Fibroblast of skin of scalp (primary cell): ENCODE measurements around the gene TMEM212. TPM values are rescaled to one million over a fixed set of nuclear protein-coding genes. Genes with fewer than 3 reads are reported as not detected.
A peak's percentile ranks its signal among the peaks of the same experiment; 100 is the strongest.

Experiments used
- DNase-seq: peaks from one replicate; pipeline ENCODE4 v3.0.0-alpha.2; 2013
- polyA plus RNA-seq, 2 experiments: library from polyadenylated mRNA; unstranded; fragments of 120-200 nt; gene quantifications; one replicate each; pipeline ENCODE4 v1.2.1, GENCODE V29; 2013; ENCODE audit not compliant: insufficient read length in 2 of 2

The TMEM212 gene
- polyA plus RNA-seq (2013, experiment 1 of 2; ENCODE audit: insufficient read length): not detected
- not detected for polyA plus RNA-seq (2013, experiment 2 of 2; ENCODE audit: insufficient read length)

DNA sequence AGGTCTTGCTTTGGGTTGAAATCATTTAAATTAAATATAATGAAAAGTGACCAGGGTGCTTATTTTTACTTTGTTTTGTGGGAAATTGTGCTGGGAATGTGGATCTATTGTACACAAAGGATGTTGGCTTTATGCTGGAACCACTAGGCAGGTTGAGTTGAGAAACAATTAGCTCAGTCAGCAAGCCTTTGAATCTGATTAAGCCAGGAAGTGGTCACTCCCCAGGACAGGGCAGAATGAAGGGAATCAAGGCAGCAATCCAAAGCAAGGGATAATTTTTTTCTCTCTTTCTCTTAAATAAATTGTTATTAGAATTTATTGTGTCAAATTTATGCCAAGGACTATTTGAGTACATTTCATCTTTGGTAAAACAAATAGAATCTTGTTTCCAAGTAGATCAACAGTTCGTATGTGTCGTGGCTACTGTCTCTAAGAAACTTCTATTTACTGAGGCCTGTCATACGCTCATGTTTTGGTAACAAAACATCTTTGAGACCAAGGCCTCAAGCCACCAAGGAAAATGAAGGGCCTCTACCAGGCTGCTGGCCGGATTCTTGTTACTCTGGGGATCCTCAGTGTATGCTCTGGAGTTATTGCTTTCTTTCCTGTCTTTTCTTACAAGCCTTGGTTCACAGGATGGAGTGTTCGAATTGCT is at the start of gene TMEM212:
TMEM212 (plus strand) TSS at position 486 of the 655 bp plus-strand sequence; CDS start at position 521, 35 bp downstream.
- no peak for DNase-seq

- no peak for DNase-seq
Measured at GRCh38 chr3:171796625-171797264, 46.4 kb upstream of the TMEM212 start.

- DNase-seq: no peak
Measured at GRCh38 chr3:171797265-171797679, 45.9 kb upstream of the TMEM212 start.

DNA sequence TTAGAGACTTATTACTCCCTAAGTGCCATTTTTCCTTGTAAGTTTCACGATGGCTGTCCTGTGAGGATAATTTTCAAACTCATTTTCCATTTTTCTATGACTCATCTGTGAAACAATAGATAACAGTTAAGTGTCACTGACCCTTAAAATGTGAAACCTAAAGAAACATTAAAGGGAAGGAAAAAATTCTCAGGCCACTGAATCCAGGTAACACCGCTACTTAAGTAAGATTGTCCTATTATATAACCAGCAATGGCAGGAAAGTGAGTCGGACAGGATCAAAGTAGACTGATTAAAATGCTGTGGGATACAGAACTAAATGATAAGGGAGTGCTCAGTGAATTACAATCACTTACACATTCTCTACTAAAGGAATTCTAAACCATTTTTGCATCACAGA is 45.3 kb upstream of the TMEM212 start:
- DNase-seq: no peak

GRCh38 chr3:171799501-171799900 is 43.6 kb upstream of the TMEM212 start:
- DNase-seq: no peak

DNA sequence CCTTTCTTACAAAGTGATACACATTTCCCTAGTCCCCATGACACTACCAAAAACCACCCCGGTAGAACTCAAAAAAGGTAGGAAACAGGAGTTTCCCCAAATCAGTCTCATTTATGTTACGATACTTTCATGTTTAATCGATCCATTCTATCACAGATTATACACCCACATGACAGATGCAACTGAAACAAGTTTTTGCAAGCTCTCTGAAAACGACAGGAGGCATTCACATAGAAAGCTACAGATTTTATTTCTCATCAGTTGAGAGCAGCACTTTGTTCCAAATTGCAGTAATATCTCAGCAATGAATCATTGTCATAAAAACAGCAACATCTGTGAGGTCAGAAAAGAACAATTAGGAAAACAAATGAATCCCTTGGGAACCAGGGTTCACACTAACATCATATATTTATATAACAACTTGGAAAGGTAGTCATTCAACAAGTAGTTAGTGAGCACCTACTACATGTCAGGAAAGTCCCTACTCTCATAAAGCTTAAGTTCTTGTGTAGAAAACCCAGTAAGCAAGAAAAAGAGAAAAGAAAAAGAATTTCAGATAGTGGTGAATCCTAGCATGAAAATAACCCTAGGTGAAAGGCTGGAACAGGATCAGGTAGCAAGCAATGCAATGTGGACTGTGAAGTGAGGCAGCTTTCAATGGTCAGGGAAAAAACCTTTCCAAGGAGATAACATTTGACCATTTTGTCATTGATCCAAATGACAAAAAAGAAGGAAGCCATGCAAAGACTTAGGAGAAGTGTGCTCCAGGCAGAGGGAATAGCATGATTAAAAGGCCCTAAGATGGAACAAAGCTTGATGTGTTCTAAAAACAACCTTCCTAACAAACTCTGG is 41.2 kb upstream of the TMEM212 start:
- DNase-seq: peak; percentile 86

DNA sequence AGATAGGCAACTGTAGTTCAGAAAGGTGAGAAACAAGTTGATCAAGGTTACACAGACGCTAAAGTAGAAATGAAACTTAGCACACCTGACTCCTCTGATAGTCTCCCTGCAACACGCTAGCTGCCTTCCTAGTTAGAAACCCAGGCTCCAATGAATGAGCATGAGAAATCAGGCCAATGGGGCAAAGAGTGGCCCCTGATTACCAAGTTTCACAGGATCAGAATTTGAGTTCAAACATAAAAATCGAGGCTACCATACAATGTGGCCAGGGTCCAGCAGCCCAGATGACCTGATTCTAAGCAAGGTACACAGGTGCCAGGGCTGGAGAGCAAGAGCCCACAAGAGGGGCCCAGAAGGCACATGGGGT is 40.6 kb upstream of the TMEM212 start:
- DNase-seq: no peak

DNA sequence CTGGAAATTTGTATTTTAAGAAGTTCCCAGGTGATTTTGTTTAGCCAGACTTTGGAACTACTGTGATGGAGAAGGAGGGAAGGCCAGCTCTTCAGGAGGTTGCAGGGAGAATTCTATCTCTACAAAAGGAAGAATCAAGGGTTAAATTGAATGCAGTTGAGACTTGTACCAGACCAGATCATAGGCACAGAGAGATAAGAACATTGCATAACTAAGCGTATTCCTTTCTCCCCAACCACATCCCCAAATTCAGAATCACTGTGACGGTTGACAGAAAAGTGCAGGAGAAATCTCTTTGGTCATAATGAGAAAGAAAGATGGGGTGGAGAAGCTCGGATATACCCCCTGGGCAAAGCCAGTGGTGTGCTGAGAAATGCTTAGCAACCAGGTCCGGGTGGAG is 40.1 kb upstream of the TMEM212 start:
- no peak for DNase-seq

DNA sequence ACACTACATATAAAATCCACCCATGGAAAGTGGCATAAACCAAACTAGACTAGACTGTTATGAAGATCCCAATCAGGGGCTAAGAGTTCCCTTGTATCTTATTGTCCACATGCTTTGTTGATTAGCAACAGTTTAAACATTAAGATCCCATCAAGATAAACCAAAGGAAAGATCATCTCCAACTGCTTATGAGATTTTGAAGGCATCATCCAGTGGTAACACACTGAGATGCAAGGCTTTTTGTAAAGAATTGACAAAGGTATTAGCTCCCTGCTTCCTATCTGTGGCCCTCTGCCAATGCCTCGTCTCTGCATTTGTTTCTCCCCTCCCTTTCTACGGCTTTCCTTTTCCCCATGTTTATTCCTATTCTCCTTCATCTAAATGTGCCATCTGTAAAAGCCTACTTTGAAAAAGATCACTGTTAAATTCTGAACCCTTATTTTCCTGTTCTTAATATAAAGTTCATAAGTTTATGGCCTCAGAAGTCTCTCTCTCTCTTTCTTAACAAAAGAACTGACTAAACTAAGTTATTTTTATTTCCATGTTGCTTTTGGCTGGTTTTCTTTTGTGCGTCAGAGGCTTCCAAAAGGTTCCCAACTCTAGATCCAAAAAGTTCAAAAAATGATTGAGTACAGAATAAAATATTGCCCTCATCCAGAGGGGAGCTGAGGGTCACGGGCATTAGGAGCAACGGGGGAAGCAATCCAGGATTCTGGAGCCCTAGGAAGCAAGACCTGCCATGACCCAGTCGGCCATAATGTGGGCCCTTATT is 38.3 kb upstream of the TMEM212 start:
- DNase-seq: peak; percentile 51

DNA sequence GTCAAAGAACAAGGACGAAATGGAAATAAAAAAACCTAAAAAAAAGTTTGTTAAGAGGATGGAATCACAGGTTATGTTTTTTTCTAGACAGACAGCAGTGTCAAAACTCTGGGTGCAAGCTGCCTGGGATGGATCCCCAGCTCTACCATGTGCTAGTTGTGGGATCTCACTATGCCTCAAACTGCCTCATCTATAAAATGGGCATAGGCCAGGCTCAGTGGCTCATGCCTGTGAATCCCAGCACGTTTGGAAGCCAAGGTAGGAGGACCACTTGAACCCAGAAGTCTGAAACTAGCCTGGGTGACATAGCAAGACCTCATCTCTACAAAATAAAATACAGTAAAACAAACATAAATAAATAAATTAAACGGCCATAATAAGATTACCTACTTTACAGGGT is 37.5 kb upstream of the TMEM212 start:
- no peak for DNase-seq

- peak; percentile 79 for DNase-seq
Measured at GRCh38 chr3:171806200-171807128, 36.7 kb upstream of the TMEM212 start.

GRCh38 chr3:171807129-171807675 is 35.9 kb upstream of the TMEM212 start:
- DNase-seq: no peak

GRCh38 chr3:171807806-171808205 is 35.3 kb upstream of the TMEM212 start:
- DNase-seq: no peak

GRCh38 chr3:171809611-171809860 is 33.6 kb upstream of the TMEM212 start:
- DNase-seq: peak; percentile 73

GRCh38 chr3:171809861-171810628 is 33.1 kb upstream of the TMEM212 start, which contains the start of gene PLD1:
TSS of gene PLD1 (minus strand) at chr3:171810483. CDS start at chr3:171738051, 72,432 bp downstream.
- peak; percentile 98 for DNase-seq

DNA sequence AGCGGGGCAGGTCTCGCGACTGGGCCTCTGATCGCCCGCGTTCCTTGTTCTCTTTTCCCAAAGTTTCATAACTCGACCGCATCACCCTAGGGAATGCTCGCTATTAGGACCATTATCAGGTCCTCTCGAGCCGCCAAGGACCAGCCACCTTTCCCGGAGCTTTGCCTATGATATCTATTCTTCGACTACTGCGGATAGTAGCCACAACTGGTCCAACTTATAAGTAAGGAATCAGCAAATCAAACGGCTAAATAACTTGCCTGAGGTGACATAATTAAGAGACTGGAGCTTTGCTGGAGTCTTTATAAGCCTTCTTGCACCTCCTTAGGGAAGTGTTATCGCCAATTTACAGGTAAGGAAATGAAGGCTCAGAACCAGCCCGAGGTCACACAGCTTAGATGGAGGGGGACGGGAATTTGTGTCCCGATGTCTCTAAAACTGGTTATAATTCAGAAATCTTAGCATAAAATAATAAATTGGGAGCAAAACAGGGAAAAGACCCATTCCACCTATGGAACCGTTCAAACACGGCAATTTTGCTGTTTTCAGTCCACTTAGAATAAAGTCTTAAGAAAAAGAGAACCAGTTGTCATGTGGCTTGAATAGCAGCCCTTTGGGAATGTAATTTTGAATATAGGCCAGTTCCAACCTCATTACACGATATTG is 32.4 kb upstream of the TMEM212 start:
- no peak for DNase-seq

- peak; percentile 99 for DNase-seq
Measured at GRCh38 chr3:171811295-171811912, 31.7 kb upstream of the TMEM212 start.

DNA sequence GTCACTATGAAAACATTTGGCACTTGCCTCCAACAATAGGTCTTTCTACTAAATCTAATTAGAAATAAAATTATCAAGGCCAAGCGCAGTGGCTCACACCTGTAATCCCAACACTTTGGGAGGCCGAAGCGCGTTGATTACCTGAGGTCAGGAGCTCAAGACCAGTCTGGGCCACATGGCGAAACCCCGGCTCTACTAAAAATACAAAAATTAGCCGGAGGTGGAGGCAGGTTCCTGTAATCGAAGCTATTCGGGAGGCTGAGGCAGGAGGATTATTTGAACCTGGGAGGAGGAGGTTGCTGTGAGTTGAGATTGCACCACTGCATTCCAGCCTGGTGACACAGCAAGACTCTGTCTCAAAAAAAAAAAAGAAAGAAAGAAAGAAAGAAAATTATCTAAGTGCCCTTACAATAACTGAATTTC is 31.2 kb upstream of the TMEM212 start:
- peak; percentile 82 for DNase-seq

DNA sequence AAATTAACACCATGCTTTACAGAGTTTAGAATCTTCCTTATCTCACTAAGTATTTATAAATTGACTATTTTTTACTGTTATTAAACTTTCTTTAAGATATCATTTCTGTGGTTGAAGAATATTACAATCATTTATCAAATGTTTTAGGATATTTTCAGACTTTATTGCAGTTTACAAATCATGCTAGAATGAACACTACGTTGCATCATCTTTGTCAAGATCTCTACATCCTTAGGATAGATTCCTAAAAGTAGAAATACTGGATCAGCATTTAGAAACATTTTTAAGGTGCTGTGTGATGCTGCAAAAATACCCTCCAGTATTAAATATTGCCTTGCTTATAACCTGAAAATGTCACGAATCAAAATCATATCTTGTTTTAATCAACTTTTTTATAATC is 30.3 kb upstream of the TMEM212 start:
- peak; percentile 52 for DNase-seq
